HepG2 (cell line): ENCODE results near the gene CTRB2. TPM values are rescaled to one million over a fixed set of nuclear protein-coding genes. Genes with fewer than 3 reads are reported as not detected.

ENCODE experiments used
- CENPX ChIP-seq: sonication (generic); formaldehyde crosslinking; IDR thresholded peaks from 2 replicates; pipeline ENCODE4 v1.9.0; 2021; ENCODE audit warnings: mild to moderate bottlenecking, missing genetic modification reagents, moderate library complexity
- EP300 ChIP-seq, 3 experiments: sonication (generic) in 1 of 3; formaldehyde crosslinking in 1 of 3; IDR thresholded peaks; 2 replicates each; pipeline versions ENCODE4 v1.5.1 to v1.6.1; 2011 to 2020; ENCODE audit warnings: low read depth in 2 of 3, low read length in 2 of 3, borderline replicate concordance in 1 of 3, improper control_type of control experiment in 1 of 3, mild to moderate bottlenecking in 1 of 3, missing genetic modification reagents in 1 of 3, moderate library complexity in 1 of 3
- JUN ChIP-seq: sonication (generic); formaldehyde crosslinking; IDR thresholded peaks from 2 replicates; pipeline ENCODE4 v1.4.0; 2020; ENCODE audit warnings: mild to moderate bottlenecking, missing genetic modification reagents
- KAT7 ChIP-seq: IDR thresholded peaks from 2 replicates; pipeline ENCODE4 v1.6.1; 2018; ENCODE audit warnings: borderline replicate concordance, missing compliant biosample characterization
- KLF13 ChIP-seq: sonication (generic); formaldehyde crosslinking; IDR thresholded peaks from 2 replicates; pipeline ENCODE4 v1.4.0; 2020; ENCODE audit warnings: mild to moderate bottlenecking, missing genetic modification reagents
- MIER3 ChIP-seq: IDR thresholded peaks from 2 replicates; pipeline ENCODE4 v1.6.1; 2016; ENCODE audit warnings: missing compliant biosample characterization, borderline replicate concordance
- NCOA5 ChIP-seq: sonication (generic); formaldehyde crosslinking; IDR thresholded peaks from 2 replicates; pipeline ENCODE4 v1.4.0; 2020; ENCODE audit warnings: missing genetic modification reagents
- PRDM15 ChIP-seq: sonication (generic); formaldehyde crosslinking; IDR thresholded peaks from 2 replicates; pipeline ENCODE4 v1.4.0; 2020; ENCODE audit warnings: missing genetic modification reagents
- ZC3H4 ChIP-seq: sonication (generic); formaldehyde crosslinking; IDR thresholded peaks from 2 replicates; pipeline ENCODE4 v1.4.0; 2020; ENCODE audit warnings: missing genetic modification reagents, borderline replicate concordance
- ZNF260 ChIP-seq: sonication (generic); formaldehyde crosslinking; IDR thresholded peaks from 2 replicates; pipeline ENCODE4 v1.4.0; 2020; ENCODE audit warnings: missing genetic modification reagents, low read depth, mild to moderate bottlenecking, borderline replicate concordance
- ZNF44 ChIP-seq: sonication (generic); formaldehyde crosslinking; IDR thresholded peaks from 2 replicates; pipeline ENCODE4 v1.5.1; 2020; ENCODE audit warnings: mild to moderate bottlenecking, missing genetic modification reagents
- ZNF513 ChIP-seq: sonication (generic); formaldehyde crosslinking; conservative IDR thresholded peaks from 2 replicates; pipeline ENCODE4 v1.5.0; 2020; ENCODE audit warnings: missing genetic modification reagents
- ZNF709 ChIP-seq: sonication (generic); formaldehyde crosslinking; IDR thresholded peaks from 2 replicates; pipeline ENCODE4 v1.5.0; 2020; ENCODE audit warnings: mild to moderate bottlenecking, missing genetic modification reagents
- polyA plus RNA-seq, 8 experiments: library from polyadenylated mRNA; depleted of rRNA in 3 of 8; stranded (reverse) in 7 of 8; unstranded in 1 of 8; fragments of >200 nt; fragmentation: Illumina TruSeq in 4 of 8; extraction: Trizol in 4 of 8; gene quantifications; 2 replicates each; pipeline versions ENCODE4 v1.2.1 to v1.2.3, GENCODE V29; 2011 to 2016; ENCODE audit warnings: low read depth in 4 of 8, missing spikeins in 1 of 8, mixed read lengths in 1 of 8; ENCODE audit not compliant: insufficient read depth in 1 of 8
- total RNA-seq, 5 experiments: library from RNA; depleted of rRNA; stranded (reverse); fragments of >200 nt; fragmentation: Illumina TruSeq; extraction: Trizol; gene quantifications; 2 replicates each; pipeline ENCODE4 v1.2.3, GENCODE V29; 2016; ENCODE audit warnings: low read depth in 1 of 5
- TF ChIP-seq, protein P1 (sequence below): sonication (generic); formaldehyde crosslinking; IDR thresholded peaks from 2 replicates; pipeline ENCODE4 v1.4.0; 2020; ENCODE audit warnings: mild to moderate bottlenecking, missing genetic modification reagents

The CTRB2 gene
- total and polyA plus RNA-seq, 2 of the 13 experiments (the other 11 are each of a cell fraction or from before 2014, with no cell fraction given), result 0.13 TPM; not detected in 1

DNA sequence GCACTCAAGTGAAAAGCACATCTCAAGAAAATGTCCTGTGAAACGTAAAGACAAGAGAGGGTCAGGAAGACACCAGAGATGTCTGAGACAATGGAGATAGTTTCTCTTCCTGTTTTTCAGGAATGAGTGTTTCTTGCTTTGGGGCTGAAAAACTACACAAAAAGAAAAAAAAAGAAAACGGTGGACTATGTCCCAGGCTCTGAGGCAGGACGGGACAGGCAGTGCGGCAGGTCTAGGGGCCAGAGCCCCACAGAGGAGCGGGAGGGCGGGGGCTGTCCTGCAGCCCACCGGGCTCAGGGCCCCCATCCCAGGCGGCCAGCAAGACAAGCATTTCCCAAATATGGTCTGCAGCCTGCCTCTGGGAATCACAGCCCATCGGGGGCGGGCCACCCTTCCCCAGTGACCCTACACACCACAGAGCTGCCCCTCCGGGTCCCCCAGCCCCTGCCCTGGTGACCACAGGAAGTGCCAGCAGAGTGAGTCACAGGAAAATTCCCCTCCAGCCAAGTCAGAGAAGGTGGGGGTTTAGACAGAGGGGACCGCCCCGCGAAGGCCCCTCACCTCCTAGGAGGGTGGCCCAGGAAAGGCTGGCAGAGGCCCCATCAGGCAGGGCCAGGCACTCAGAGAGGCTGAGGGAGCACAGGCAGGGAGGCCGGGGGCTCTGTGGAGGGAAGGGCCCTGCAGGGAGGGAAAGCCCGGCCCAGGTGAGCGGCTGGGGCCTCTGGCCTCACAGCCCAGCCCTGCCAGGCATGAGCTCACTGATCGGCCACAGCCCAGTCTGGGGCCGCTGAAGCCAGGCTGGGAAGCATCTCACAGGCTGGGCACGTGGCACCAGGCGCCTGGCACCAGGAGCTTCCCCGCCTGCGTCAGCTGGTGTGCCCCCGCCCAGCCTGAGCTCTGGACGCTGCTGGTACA is 38.1 kb upstream of the CTRB2 start (continued):
- no peak for TF ChIP-seq NCOA5
- no peak for TF ChIP-seq CENPX
- TF ChIP-seq KAT7 (CRISPR knock-in tag), result peak; percentile 80; the same call in 1 of the 2 replicates
- no peak for TF ChIP-seq ZC3H4 (CRISPR knock-in tag)
- peak; percentile 99 for TF ChIP-seq JUN (CRISPR knock-in tag)
- TF ChIP-seq ZNF709 (CRISPR knock-in tag), result peak; percentile 79
- TF ChIP-seq ZNF44 (CRISPR knock-in tag), result peak; percentile 89; the same call in 1 of the 2 replicates
- 0 out of 2 replicates have a peak, but pooled peaks have one; percentile 11 for TF ChIP-seq PRDM15 (CRISPR knock-in tag)
- TF ChIP-seq ZNF260 (CRISPR knock-in tag), result no peak
- TF ChIP-seq, protein P1, sequence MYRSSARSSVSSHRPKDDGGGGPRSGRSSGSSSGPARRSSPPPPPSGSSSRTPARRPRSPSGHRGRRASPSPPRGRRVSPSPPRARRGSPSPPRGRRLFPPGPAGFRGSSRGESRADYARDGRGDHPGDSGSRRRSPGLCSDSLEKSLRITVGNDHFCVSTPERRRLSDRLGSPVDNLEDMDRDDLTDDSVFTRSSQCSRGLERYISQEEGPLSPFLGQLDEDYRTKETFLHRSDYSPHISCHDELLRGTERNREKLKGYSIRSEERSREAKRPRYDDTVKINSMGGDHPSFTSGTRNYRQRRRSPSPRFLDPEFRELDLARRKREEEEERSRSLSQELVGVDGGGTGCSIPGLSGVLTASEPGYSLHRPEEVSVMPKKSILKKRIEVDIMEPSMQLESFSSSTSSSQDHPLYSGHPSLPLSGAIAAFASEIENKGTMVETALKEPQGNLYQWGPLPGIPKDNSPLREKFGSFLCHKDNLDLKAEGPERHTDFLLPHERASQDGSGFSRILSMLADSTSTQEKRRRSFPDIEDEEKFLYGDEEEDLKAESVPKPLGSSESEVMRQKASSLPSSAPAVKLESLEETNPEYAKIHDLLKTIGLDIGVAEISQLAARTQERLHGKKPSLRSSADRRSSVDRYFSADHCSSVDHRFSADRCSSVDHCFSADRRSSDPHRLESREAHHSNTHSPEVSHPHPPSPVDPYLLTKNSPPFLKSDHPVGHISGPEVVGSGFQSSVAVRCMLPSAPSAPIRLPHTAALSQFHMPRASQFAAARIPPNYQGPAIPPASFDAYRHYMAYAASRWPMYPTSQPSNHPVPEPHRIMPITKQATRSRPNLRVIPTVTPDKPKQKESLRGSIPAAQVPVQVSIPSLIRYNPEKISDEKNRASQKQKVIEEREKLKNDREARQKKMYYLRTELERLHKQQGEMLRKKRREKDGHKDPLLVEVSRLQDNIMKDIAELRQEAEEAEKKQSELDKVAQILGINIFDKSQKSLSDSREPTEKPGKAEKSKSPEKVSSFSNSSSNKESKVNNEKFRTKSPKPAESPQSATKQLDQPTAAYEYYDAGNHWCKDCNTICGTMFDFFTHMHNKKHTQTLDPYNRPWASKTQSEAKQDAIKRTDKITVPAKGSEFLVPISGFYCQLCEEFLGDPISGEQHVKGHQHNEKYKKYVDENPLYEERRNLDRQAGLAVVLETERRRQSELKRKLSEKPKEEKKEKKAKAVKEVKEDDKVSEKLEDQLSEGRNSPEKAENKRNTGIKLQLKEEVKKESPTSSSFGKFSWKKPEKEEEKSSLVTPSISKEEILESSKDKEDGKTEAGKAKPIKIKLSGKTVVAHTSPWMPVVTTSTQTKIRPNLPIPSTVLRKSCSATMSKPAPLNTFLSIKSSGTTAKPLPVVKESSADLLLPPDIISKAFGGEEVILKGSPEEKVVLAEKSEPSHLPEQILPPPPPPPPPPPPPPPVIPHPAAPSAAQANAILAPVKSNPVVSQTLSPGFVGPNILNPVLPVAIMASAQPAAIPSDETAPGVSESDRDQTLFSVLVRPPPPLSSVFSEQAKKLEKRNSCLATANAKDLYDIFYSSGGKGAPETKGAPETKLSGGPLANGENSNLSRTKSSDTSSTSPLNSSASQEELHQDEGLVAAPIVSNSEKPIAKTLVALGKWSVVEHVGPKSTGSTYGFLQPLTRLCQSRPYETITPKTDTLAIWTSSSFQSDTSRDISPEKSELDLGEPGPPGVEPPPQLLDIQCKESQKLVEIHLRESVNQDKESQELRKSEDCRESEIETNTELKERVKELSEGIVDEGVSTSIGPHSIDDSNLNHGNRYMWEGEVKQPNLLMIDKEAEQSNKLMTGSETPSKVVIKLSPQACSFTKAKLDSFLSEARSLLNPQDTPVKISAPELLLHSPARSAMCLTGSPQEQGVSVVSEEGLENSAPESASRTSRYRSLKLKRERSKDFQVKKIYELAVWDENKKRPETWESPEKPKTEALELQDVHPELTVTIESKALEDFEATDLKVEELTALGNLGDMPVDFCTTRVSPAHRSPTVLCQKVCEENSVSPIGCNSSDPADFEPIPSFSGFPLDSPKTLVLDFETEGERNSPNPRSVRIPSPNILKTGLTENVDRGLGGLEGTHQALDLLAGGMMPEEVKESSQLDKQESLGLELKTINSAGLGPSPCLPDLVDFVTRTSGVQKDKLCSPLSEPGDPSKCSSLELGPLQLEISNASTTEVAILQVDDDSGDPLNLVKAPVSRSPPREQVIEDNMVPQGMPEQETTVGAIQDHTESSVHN, result peak; percentile 42; the same call in 1 of the 2 replicates
- peak; percentile 98 for TF ChIP-seq MIER3 (CRISPR knock-in tag)
- TF ChIP-seq ZNF513 (CRISPR knock-in tag), result 0 out of 2 replicates have a peak, but pooled peaks have one; percentile 62
- peak in 1 of 2 experiments; percentile 96 for TF ChIP-seq EP300 (IDR thresholded peaks at IDR 0.05; ENCODE audit: low read depth in 2 of 2, low read length in 2 of 2)
- peak; percentile 94 for TF ChIP-seq EP300 (CRISPR knock-in tag; IDR thresholded peaks at IDR 0.05; ENCODE audit: borderline replicate concordance)
- TF ChIP-seq KLF13 (CRISPR knock-in tag), result no peak
